ENCODE data around the gene OMA1.

The OMA1 gene

GRCh38 chr1:58529284-58529683 lies 17.2 kb downstream of the OMA1 start:
- Mint-ChIP-seq H3K4me3 (no peak overlapping the region), H3K27ac (no peak overlapping the region), H3K9me3 (no peaks in the 10 kb centered on the region), H3K36me3 (ENCODE audit: low read depth) (peaks cover 5% of the 10 kb centered on the region), H3K27me3 (ENCODE audit: low read depth) (no peaks in the 10 kb centered on the region), H3K4me1 (peaks cover 6% of the 10 kb centered on the region)
- no peak for TF ChIP-seq CTCF (IDR thresholded peaks at IDR 0.05; ENCODE audit: unreplicated experiment in 3 of 3)

- Mint-ChIP-seq H3K4me1 (peaks cover 6% of the 10 kb centered on the region), H3K27ac (peak overlapping the region in 1 of 3 experiments; percentile 52), H3K27me3 (ENCODE audit: low read depth) (no peaks in the 10 kb centered on the region), H3K9me3 (no peaks in the 10 kb centered on the region), H3K4me3 (no peak overlapping the region), H3K36me3 (ENCODE audit: low read depth) (peaks cover 8% of the 10 kb centered on the region)
- TF ChIP-seq CTCF (IDR thresholded peaks at IDR 0.05; ENCODE audit: unreplicated experiment in 3 of 3): no peak
Observed at GRCh38 chr1:58528518-58528917, 18.0 kb downstream of the OMA1 start.

- peaks cover 6% of the 10 kb centered on the region for H3K4me1 Mint-ChIP-seq
- H3K27ac Mint-ChIP-seq: no peak overlapping the region
- H3K9me3 Mint-ChIP-seq: no peaks in the 10 kb centered on the region
- no peak for TF ChIP-seq CTCF (IDR thresholded peaks at IDR 0.05; ENCODE audit: unreplicated experiment in 3 of 3)
- no peaks in the 10 kb centered on the region for H3K27me3 Mint-ChIP-seq (ENCODE audit: low read depth)
- H3K4me3 Mint-ChIP-seq: no peak overlapping the region
- peaks cover 11% of the 10 kb centered on the region for H3K36me3 Mint-ChIP-seq (ENCODE audit: low read depth)
Observed at GRCh38 chr1:58524353-58524945, 22.1 kb downstream of the OMA1 start.

GRCh38 chr1:58515794-58516401 lies 30.6 kb downstream of the OMA1 start:
- no peaks in the 10 kb centered on the region for H3K27me3 Mint-ChIP-seq (ENCODE audit: low read depth)
- H3K36me3 Mint-ChIP-seq (ENCODE audit: low read depth): peaks cover 20% of the 10 kb centered on the region
- H3K9me3 Mint-ChIP-seq: peaks cover 9% of the 10 kb centered on the region
- H3K4me1 Mint-ChIP-seq: peaks cover 4% of the 10 kb centered on the region
- TF ChIP-seq CTCF (IDR thresholded peaks at IDR 0.05; ENCODE audit: unreplicated experiment in 3 of 3): peak; percentile 71 to 78 (median 72)
- H3K4me3 Mint-ChIP-seq: no peak overlapping the region
- H3K27ac Mint-ChIP-seq: no peak overlapping the region

GRCh38 chr1:58513956-58514355 lies 32.6 kb downstream of the OMA1 start:
- Mint-ChIP-seq H3K27ac (no peak overlapping the region), H3K9me3 (peaks cover 14% of the 10 kb centered on the region), H3K4me3 (no peak overlapping the region), H3K36me3 (ENCODE audit: low read depth) (peaks cover 38% of the 10 kb centered on the region), H3K27me3 (ENCODE audit: low read depth) (no peaks in the 10 kb centered on the region), H3K4me1 (peaks cover 4% of the 10 kb centered on the region)
- no peak for TF ChIP-seq CTCF (IDR thresholded peaks at IDR 0.05; ENCODE audit: unreplicated experiment in 3 of 3)

- no peak for TF ChIP-seq CTCF (IDR thresholded peaks at IDR 0.05; ENCODE audit: unreplicated experiment in 3 of 3)
- H3K4me3 Mint-ChIP-seq: no peak overlapping the region
- no peaks in the 10 kb centered on the region for H3K4me1 Mint-ChIP-seq
- peaks cover 51% of the 10 kb centered on the region for H3K36me3 Mint-ChIP-seq (ENCODE audit: low read depth)
- peaks cover 14% of the 10 kb centered on the region for H3K9me3 Mint-ChIP-seq
- H3K27ac Mint-ChIP-seq: no peak overlapping the region
- H3K27me3 Mint-ChIP-seq (ENCODE audit: low read depth): no peaks in the 10 kb centered on the region
Observed at GRCh38 chr1:58508629-58509028, 37.9 kb downstream of the OMA1 start.
